ENCODE results near the gene WDR70. TPM values are rescaled to one million over a fixed set of nuclear protein-coding genes. Genes with fewer than 3 reads are reported as not detected.

Gene WDR70
- total RNA-seq, 1 experiment from 2014 or later: 55.2 TPM

DNA sequence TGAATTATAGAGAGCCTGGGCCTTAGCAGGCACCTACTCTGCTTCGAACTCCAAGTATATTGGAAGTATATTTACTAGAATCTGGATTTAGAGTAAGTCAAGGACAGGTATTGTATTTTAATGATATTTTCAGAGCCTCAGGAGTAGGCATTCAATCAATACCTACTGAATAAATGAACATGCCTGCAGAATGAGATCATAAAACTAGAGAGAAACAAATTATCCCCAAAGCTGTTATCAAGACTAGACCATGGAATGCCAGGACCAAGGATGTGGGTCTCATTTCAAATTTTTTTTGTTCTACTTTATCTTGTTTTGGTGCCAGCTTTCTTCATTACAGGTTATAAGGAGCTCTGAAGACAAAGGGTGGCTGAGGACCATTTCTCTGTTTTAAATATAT lies 394.7 kb downstream of the WDR70 start:
- Histone ChIP-seq H3K27me3 (replicated peaks; ENCODE audit: insufficient read depth, low read depth, low read length, poor library complexity) (no peaks in the 10 kb centered on the region), H3K36me3 (ENCODE audit: insufficient read depth, low read length, poor library complexity, severe bottlenecking) (no peaks in the 10 kb centered on the region), H3K4me1 (ENCODE audit: insufficient read depth, low read length, poor library complexity, severe bottlenecking) (peaks cover 8% of the 10 kb centered on the region), H3K9me3 (ENCODE audit: low read depth, low read length, poor library complexity, severe bottlenecking) (peaks cover 11% of the 10 kb centered on the region), H3K27ac (ENCODE audit: low read depth, low read length, poor library complexity, severe bottlenecking) (no peak overlapping the region), H3K4me3 (ENCODE audit: low read depth, low read length, poor library complexity, severe bottlenecking) (no peak overlapping the region)
- intact Hi-C loops (cut with micrococcal nuclease; ENCODE audit: unreplicated experiment): no loop called here
- BruUV-seq (replicated peaks): no TSS peak
- TF ChIP-seq EZH2 (IDR thresholded peaks at IDR 0.05; ENCODE audit: borderline replicate concordance, low read depth, low read length, poor library complexity, severe bottlenecking): no peak
- TF ChIP-seq, protein P1, sequence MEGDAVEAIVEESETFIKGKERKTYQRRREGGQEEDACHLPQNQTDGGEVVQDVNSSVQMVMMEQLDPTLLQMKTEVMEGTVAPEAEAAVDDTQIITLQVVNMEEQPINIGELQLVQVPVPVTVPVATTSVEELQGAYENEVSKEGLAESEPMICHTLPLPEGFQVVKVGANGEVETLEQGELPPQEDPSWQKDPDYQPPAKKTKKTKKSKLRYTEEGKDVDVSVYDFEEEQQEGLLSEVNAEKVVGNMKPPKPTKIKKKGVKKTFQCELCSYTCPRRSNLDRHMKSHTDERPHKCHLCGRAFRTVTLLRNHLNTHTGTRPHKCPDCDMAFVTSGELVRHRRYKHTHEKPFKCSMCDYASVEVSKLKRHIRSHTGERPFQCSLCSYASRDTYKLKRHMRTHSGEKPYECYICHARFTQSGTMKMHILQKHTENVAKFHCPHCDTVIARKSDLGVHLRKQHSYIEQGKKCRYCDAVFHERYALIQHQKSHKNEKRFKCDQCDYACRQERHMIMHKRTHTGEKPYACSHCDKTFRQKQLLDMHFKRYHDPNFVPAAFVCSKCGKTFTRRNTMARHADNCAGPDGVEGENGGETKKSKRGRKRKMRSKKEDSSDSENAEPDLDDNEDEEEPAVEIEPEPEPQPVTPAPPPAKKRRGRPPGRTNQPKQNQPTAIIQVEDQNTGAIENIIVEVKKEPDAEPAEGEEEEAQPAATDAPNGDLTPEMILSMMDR (conservative IDR thresholded peaks at IDR 0.05; ENCODE audit: low read depth, low read length): no peak
- POLR2A ChIA-PET (ENCODE audit: low non-redundant PET): no interaction called here
- no peak for DNase-seq (ENCODE audit: low spot score)
- CTCF ChIA-PET: no interaction called here

DNA sequence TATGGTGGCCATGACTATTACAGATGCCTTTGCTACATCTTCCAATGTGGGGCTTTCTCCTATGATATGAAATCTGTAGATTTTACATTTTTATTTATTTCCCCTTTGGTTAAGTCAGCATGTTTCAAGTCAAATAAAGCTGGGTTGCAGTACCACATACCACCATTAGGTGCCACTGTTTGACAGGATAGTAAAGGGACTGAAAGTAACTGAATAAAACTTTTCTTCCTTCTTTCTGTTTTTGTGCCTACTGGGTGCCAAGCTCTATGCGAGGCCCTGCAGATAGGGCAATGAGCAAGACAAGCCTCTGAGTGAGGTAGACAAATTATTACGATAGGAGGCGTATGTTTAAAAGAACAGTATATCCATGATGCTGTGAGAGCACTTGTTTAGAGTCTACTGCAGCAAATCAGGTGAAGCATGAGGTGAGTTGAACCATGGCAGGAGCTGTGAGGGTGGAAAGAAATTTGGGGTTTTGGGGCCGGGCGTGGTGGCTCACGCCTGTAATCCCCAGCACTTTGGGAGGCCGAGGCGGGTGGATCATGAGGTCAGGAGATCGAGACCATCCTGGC lies 395.9 kb downstream of the WDR70 start:
- Histone ChIP-seq H3K4me1 (ENCODE audit: insufficient read depth, low read length, poor library complexity, severe bottlenecking) (peaks cover 8% of the 10 kb centered on the region), H3K27me3 (replicated peaks; ENCODE audit: insufficient read depth, low read depth, low read length, poor library complexity) (no peaks in the 10 kb centered on the region), H3K27ac (ENCODE audit: low read depth, low read length, poor library complexity, severe bottlenecking) (no peak overlapping the region), H3K9me3 (ENCODE audit: low read depth, low read length, poor library complexity, severe bottlenecking) (peaks cover 11% of the 10 kb centered on the region), H3K4me3 (ENCODE audit: low read depth, low read length, poor library complexity, severe bottlenecking) (no peak overlapping the region), H3K36me3 (ENCODE audit: insufficient read depth, low read length, poor library complexity, severe bottlenecking) (no peaks in the 10 kb centered on the region)
- TF ChIP-seq, protein P1 (conservative IDR thresholded peaks at IDR 0.05; ENCODE audit: low read depth, low read length): peak; percentile 72
- no peak for TF ChIP-seq EZH2 (IDR thresholded peaks at IDR 0.05; ENCODE audit: borderline replicate concordance, low read depth, low read length, poor library complexity, severe bottlenecking)
- DNase-seq (ENCODE audit: low spot score): peak; percentile 57
- ChIA-PET POLR2A (ENCODE audit: low non-redundant PET) (interaction anchor here (0.6 kb wide), 1 partner anchor 17 kb away, joined by 3 read pairs; no protein-coding TSS in a partner anchor), CTCF (interaction anchor here (0.6 to 0.9 kb wide), 2 partner anchors 52 to 60 kb away, joined by 3 to 7 read pairs; no protein-coding TSS in a partner anchor)
- intact Hi-C loops (cut with micrococcal nuclease; ENCODE audit: unreplicated experiment): no loop called here
- BruUV-seq (replicated peaks): no TSS peak

DNA sequence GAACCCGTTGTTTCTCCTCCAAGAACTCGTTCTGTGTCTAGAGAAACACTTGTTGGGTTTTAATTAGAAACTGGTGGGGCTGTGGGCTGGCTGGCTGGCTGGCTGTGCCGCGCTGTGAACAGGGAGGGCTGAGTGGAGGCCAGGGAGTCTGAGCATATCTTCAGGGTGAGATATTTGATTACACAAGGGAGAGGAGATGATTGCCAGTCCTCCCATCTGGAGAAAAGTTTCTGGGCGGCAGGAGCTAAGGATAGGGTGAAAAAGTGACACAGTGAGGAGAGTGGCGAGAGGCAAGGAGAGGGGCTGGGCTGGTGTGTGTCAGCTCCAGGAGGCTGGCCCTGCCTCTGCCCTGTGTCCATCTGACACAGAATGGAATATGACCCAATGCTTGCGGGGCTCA lies 397.7 kb downstream of the WDR70 start:
- intact Hi-C loops (cut with micrococcal nuclease; ENCODE audit: unreplicated experiment): no loop called here
- no peak for TF ChIP-seq EZH2 (IDR thresholded peaks at IDR 0.05; ENCODE audit: borderline replicate concordance, low read depth, low read length, poor library complexity, severe bottlenecking)
- TF ChIP-seq, protein P1 (conservative IDR thresholded peaks at IDR 0.05; ENCODE audit: low read depth, low read length): no peak
- CTCF ChIA-PET: no interaction called here
- H3K4me1 ChIP-seq (ENCODE audit: insufficient read depth, low read length, poor library complexity, severe bottlenecking): peaks cover 8% of the 10 kb centered on the region
- POLR2A ChIA-PET (ENCODE audit: low non-redundant PET): no interaction called here
- H3K9me3 ChIP-seq (ENCODE audit: low read depth, low read length, poor library complexity, severe bottlenecking): peaks cover 11% of the 10 kb centered on the region
- H3K27me3 ChIP-seq (replicated peaks; ENCODE audit: insufficient read depth, low read depth, low read length, poor library complexity): no peaks in the 10 kb centered on the region
- H3K36me3 ChIP-seq (ENCODE audit: insufficient read depth, low read length, poor library complexity, severe bottlenecking): no peaks in the 10 kb centered on the region
- no peak for DNase-seq (ENCODE audit: low spot score)
- BruUV-seq (replicated peaks): no TSS peak
- no peak overlapping the region for H3K27ac ChIP-seq (ENCODE audit: low read depth, low read length, poor library complexity, severe bottlenecking)
- no peak overlapping the region for H3K4me3 ChIP-seq (ENCODE audit: low read depth, low read length, poor library complexity, severe bottlenecking)
